Smooth muscle cell (in vitro differentiated cells): ENCODE data around the gene ITPKC. TPM values are rescaled to one million over a fixed set of nuclear protein-coding genes. Genes with fewer than 3 reads are reported as not detected.
"Not testable (repeated sequence)": the region's sequence is repeated elsewhere in the genome, so short reads cannot be mapped to it uniquely, and the experiment has no call there.

Experiments
- DNase-seq: peaks from one replicate; lab custom pipeline; 2025; ENCODE audit not compliant: unreplicated experiment; lab: John Stamatoyannopoulos, UW
- H2AFZ ChIP-seq: fragments of 200-600 bp; sonication (generic); 2 replicates; pipeline ENCODE4 v1.6.0; 2016; ENCODE audit warnings: antibody characterized with exemption, low read depth, mild to moderate bottlenecking
- H3F3A ChIP-seq: fragments of 200-600 bp; sonication (generic); 2 replicates; pipeline ENCODE4 v1.6.0; 2017; ENCODE audit warnings: antibody characterized with exemption, low read depth
- H3K27ac ChIP-seq: fragments of 200-600 bp; sonication (generic); 2 replicates; pipeline ENCODE4 v1.5.1; 2016; ENCODE audit warnings: low read depth, mild to moderate bottlenecking
- H3K27me3 ChIP-seq: fragments of 200-600 bp; sonication (generic); 2 replicates; pipeline ENCODE4 v1.6.1; 2016; ENCODE audit warnings: low read depth, mild to moderate bottlenecking
- H3K36me3 ChIP-seq: fragments of 200-600 bp; sonication (generic); 2 replicates; pipeline ENCODE4 v1.5.1; 2016; ENCODE audit warnings: low read depth
- H3K4me1 ChIP-seq: fragments of 200-600 bp; sonication (generic); 2 replicates; pipeline ENCODE4 v1.5.1; 2016; ENCODE audit warnings: low read depth
- H3K4me2 ChIP-seq: fragments of 200-600 bp; sonication (generic); 2 replicates; pipeline ENCODE4 v1.6.0; 2016; ENCODE audit warnings: mild to moderate bottlenecking
- H3K4me3 ChIP-seq: fragments of 200-600 bp; sonication (generic); 2 replicates; pipeline ENCODE4 v1.5.1; 2016; ENCODE audit warnings: mild to moderate bottlenecking
- H3K79me2 ChIP-seq: fragments of 200-600 bp; sonication (generic); 2 replicates; pipeline ENCODE4 v1.6.0; 2016; ENCODE audit warnings: low read depth, mild to moderate bottlenecking
- H3K9ac ChIP-seq: fragments of 200-600 bp; sonication (generic); 2 replicates; pipeline ENCODE4 v1.6.0; 2016; ENCODE audit warnings: low read depth
- H3K9me3 ChIP-seq: fragments of 200-600 bp; sonication (generic); replicated peaks from 2 replicates; pipeline ENCODE4 v1.5.1; 2016; ENCODE audit warnings: low read depth
- H4K20me1 ChIP-seq: fragments of 200-600 bp; sonication (generic); 2 replicates; pipeline ENCODE4 v1.6.0; 2016; ENCODE audit warnings: low read depth
- CTCF ChIP-seq: fragments of 200-600 bp; sonication (generic); IDR thresholded peaks from 2 replicates; pipeline ENCODE4 v1.5.1; 2017; ENCODE audit warnings: borderline replicate concordance, mild to moderate bottlenecking, antibody characterized with exemption; ENCODE audit not compliant: insufficient read depth, poor library complexity, severe bottlenecking
- WGBS: methylation state at CpG from one replicate; pipeline ENCODE4 v1.1.7; 2016; ENCODE audit warnings: low lambda C conversion rate; 5-methylcytosine and 5-hydroxymethylcytosine counted together
- polyA plus RNA-seq: library from polyadenylated mRNA; unstranded; fragments of >200 nt; fragmentation: Nextera tagmentation; extraction: Ambion mirVana; gene quantifications from 2 replicates; pipeline ENCODE4 v1.2.1, GENCODE V29; 2016
- total RNA-seq: library from RNA; depleted of rRNA; stranded (reverse); fragments of >200 nt; gene quantifications from 2 replicates; pipeline ENCODE4 v1.2.3, GENCODE V29; 2014

ITPKC gene
- total and polyA plus RNA-seq, 2 experiments from 2014 or later: 24.1 to 25.0 TPM

GRCh38 chr19:40762754-40763470 lies 46.0 kb downstream of the ITPKC start:
- Histone ChIP-seq H3K9ac (no peak overlapping the region), H3K27me3 (no peaks in the 10 kb centered on the region), H3K4me3 (no peak overlapping the region), H3K9me3 (no peaks in the 10 kb centered on the region), H3F3A (peaks cover 12% of the 10 kb centered on the region), H2AFZ (no peak overlapping the region), H3K4me1 (no peaks in the 10 kb centered on the region), H4K20me1 (peaks cover 12% of the 10 kb centered on the region), H3K27ac (no peak overlapping the region), H3K79me2 (peaks cover 5% of the 10 kb centered on the region), H3K4me2 (no peak overlapping the region), H3K36me3 (peaks cover 17% of the 10 kb centered on the region)
- DNase-seq: no peak
- TF ChIP-seq CTCF: no peak
- 98% methylated on average over 17 of the region's 17 CpGs for WGBS

GRCh38 chr19:40763526-40763925 lies 46.6 kb downstream of the ITPKC start:
- Histone ChIP-seq H3K27ac (no peak overlapping the region), H3K27me3 (no peaks in the 10 kb centered on the region), H3K4me1 (no peaks in the 10 kb centered on the region), H3K9ac (no peak overlapping the region), H3K9me3 (no peaks in the 10 kb centered on the region), H4K20me1 (peaks cover 6% of the 10 kb centered on the region), H2AFZ (no peak overlapping the region), H3K36me3 (peaks cover 13% of the 10 kb centered on the region), H3K4me2 (no peak overlapping the region), H3F3A (peaks cover 12% of the 10 kb centered on the region), H3K4me3 (no peak overlapping the region), H3K79me2 (peaks cover under 1% of the 10 kb centered on the region)
- TF ChIP-seq CTCF: no peak
- no peak for DNase-seq
- WGBS: 99% methylated on average over 7 of the region's 7 CpGs

GRCh38 chr19:40763963-40764362 lies 47.1 kb downstream of the ITPKC start:
- Histone ChIP-seq H3K27ac (no peak overlapping the region), H3K9ac (no peak overlapping the region), H3K36me3 (peaks cover 13% of the 10 kb centered on the region), H3K4me1 (no peaks in the 10 kb centered on the region), H3K9me3 (no peaks in the 10 kb centered on the region), H3K4me3 (no peak overlapping the region), H4K20me1 (peaks cover 4% of the 10 kb centered on the region), H3K4me2 (no peak overlapping the region), H3K27me3 (no peaks in the 10 kb centered on the region), H2AFZ (no peak overlapping the region), H3K79me2 (no peaks in the 10 kb centered on the region), H3F3A (peaks cover 12% of the 10 kb centered on the region)
- no peak for DNase-seq
- no peak for TF ChIP-seq CTCF
- 97% methylated on average over 10 of the region's 10 CpGs for WGBS

GRCh38 chr19:40766385-40766784 lies 49.5 kb downstream of the ITPKC start:
- H3F3A ChIP-seq: peaks cover 12% of the 10 kb centered on the region
- H3K4me1 ChIP-seq, H3K9ac ChIP-seq, DNase-seq, H3K79me2 ChIP-seq, H2AFZ ChIP-seq, H3K4me2 ChIP-seq, H4K20me1 ChIP-seq, H3K4me3 ChIP-seq, H3K36me3 ChIP-seq, H3K27me3 ChIP-seq, H3K27ac ChIP-seq, H3K9me3 ChIP-seq: not testable (repeated sequence)
- 95% methylated on average over 13 of the region's 13 CpGs for WGBS
